Stimulated activated CD4-positive, alpha-beta T cell treated with anti-CD3 and anti-CD28 coated beads, TNF-alpha, amount 100 ng/mL, for 4 hours (primary cell): Measurements from ENCODE around the gene COA8.
"Not testable (repeated sequence)": the region's sequence is repeated elsewhere in the genome, so short reads cannot be mapped to it uniquely, and the experiment has no call there.

Experiments used
- DNase-seq, 3 experiments: peaks; one replicate each; pipeline ENCODE4 v3.0.0-alpha.2; 2020; ENCODE audit warnings: low read depth in 3 of 3

COA8 gene

DNA sequence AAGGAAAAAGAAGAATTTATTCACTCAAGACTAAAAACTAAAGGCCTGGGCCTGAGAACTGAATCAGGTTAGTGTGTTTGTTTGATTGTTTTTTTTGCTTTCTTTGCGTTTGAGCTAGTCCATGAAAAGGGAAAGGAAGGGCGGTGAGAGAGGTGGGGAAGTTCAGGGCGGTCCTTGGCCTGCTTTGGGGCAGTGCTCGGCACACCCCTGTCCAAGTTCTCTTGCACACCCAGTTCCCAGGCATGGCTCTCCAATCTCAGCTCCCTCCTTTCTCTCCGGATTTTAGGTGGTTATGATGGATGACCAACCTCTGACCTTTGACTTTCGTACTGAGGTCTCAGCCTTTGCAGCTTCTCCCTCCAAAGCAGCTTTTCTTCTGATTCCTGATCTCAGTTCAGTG is 11.3 kb downstream of the COA8 start:
- no peak for DNase-seq

DNA sequence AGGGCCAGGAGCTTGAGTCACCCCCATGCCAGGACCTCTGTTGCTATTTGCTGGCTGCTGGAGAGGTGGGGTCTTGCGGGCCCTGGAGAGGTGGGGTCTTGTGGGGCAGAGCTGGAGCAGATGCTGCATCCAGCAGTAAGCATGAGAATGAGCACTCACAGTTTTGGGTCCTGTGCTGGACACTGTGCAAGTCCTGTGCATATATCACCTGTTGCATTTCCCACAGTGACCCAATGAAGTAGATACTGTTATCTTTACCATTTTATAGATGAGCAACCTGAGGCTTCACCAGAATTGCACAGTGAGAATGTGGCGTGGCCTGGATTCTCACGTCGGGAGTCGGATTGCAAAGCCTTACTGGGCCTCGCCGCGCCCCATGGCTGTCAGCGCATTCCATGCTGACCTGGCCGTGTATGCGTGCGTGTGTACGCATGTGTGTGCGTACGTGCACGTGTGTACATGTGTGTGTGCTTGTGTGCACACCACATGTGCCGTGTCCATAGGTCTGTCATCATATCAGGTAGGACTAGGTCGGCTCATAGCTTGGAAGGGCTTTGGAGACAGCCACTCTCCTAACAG is 12.0 kb downstream of the COA8 start:
- DNase-seq: no peak

DNA sequence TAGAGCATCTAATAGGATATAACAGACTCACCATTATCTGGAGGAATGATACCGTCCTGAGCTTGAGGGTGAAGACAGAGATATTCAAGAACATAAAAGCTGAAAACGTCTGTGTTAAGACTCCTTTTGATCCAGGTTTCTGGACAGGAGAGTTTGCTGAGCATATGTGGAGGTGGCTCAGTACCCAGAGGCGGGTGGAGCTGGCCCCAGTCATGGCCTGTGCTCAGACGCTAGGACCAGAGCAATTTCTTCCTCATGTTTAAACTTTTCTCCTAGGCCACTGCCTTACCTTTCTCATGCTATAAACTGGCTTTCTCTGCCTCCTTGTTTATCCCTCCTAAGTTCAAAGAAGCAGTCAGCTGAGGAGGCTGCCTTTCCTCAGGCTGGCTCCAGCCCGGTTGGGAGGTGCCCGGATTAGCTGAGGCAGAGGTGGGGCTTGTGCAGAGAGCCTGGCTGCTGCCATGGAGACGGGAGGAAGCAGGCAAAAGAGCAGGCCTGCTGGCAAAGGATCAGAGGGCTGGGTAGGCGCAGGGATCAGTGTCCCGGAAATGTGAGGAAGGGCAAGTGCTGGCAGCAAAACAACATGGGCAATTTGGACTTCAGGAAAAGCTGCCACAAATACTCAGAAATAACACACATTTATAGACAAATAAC is 13.7 kb downstream of the COA8 start:
- DNase-seq: no peak

DNA sequence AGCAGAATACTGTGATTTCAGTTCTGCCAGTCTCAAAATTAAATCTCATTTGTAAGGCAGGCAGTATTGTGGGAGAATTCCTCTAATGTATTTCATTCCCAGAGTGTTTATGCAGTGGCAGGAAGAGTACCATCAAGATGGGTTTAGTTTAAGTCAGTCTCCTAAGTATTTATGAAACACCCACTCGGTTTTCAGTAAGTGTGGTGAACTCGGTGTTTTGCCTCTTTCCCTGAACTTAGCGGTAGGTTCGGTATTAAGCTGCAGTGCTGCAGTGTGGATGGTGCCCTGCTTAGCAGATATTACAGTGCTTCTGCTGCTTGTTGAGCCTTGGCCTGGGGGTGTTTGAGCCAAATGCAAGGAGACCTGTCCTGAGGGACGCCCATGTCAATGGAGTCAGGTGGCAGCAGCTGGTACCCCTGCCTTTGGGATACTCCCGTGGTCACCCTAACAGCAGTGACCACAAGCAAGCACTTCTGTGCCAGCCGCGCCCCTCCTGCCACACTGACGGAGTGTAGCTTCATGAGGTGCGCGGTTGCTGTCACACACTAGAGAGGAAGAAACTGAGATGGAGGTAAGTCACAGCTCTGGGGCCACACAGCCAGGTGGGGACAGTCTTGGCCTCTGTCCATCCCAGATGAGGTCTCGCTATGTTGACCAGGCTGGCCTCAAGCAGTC is 15.8 kb downstream of the COA8 start:
- no peak for DNase-seq

DNA sequence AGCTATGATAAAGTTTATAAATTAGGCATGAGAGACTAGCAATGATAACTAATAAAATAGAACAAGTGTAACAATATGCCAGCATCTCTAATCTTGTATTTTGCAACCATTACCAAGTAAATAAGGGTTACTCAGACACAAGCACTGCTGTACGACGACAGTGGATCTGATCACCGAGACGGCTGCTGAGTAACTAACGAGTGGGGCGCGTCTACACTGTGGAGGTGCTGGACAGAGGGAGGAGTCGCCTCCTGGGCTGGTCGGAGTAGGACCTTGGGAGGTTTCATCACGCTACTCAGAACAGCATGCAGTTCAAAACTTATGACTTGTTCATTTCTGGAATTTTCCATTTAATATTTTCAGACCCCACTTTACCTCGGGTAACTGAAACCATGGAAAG is 18.4 kb downstream of the COA8 start:
- no peak for DNase-seq

DNA sequence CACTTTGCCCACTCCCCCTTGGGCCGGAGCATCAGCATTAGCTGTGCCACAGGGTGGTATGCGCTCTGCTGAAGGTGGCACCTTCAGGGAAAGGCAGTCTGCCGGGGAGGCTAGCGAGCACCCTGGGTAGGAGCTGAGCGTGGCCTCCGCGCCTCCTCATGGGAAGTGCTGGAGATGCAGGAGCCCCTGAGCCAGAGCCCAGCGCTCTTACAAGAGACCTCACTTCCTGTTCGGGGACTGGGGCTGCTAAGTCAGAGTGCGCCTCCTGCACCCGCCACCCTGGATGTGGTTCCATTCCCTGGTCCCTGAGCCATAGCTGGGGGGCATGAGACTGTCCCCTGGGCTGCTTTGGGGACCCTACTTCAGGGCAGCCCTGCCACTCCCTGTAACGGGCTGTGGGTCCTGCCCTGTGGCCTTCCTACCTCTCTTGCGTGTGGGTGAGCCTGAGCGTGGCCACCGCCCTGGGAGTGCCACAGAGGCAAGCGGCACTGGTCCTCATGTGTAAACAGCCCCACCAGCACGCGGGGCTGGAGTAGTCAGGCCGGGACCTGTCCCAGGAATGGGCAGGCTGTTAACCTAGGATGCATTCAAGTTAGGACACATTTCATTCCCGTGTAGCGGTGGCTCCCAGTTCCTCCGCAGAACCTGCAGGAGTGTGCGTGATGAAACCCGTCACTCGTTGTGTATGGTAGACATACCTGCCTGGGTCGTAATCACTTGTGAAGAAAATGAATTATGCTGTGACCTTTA is 19.4 kb downstream of the COA8 start:
- no peak for DNase-seq

DNA sequence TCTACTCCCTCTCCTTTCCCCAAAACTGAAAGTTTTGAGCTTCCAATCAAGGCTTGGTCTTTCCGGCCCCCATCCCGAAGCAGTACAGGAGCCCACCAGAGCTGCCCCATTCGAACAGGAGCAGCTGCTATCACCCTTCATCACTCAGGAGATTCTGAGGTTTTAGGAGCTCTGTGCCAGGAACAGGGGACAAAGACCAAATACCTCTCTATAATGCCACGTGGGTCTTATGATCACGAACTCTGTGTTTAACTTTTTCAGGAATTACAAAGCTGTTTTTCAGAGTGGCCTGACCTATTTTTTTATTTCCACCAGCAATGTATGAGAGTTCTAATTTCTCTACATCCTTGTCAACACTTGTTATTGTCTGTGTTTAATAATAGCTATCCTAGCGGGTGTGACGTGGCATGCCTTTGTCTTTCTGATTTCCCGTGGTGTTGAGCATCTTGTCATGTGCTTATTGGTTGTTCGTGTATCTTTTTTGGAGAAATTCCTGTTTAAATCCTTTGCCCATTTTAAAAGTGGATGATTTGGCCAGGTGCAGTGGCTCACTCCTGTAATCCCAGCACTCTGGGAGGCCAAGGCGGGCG is 21.7 kb downstream of the COA8 start:
- DNase-seq: no peak

DNA sequence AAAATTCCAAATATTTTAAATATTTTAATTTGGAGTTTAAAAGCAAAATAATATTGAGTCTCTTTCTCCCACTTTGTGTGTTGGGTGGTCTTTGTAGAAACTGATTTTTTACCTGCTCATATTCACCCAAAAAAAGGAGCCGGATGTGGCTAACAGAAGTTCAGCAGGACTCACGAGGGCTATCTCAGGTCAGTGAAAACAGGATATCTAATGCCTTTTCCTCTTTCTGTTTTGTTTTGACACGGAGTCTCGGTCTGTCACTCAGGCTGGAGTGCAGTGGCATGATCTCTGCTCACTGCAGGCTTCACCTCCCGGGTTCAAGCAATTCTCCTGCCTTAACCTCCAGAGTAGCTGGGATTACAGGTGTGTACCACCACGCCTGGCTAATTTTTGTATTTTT is 30.8 kb downstream of the COA8 start:
- DNase-seq: no peak

DNA sequence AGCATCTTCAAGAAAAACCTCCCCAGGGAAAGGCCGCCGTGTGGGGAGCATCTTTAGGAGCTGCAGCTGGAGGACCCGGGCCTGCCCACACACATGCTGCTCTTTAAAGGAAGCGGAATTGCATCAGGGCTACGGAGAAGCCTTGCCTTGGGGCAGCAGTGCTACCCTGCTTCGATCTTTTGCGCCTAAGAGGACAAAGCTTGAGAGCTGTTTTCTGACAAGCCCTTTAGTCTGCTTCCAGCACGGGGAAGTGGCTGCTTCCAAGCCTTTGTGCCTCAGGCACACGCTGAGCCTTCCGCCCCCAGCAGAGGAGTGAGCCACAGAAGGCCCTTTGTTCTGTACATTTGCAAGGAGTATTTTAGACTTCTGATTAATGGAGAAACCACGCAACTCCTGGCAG is 31.5 kb downstream of the COA8 start:
- no peak for DNase-seq

DNA sequence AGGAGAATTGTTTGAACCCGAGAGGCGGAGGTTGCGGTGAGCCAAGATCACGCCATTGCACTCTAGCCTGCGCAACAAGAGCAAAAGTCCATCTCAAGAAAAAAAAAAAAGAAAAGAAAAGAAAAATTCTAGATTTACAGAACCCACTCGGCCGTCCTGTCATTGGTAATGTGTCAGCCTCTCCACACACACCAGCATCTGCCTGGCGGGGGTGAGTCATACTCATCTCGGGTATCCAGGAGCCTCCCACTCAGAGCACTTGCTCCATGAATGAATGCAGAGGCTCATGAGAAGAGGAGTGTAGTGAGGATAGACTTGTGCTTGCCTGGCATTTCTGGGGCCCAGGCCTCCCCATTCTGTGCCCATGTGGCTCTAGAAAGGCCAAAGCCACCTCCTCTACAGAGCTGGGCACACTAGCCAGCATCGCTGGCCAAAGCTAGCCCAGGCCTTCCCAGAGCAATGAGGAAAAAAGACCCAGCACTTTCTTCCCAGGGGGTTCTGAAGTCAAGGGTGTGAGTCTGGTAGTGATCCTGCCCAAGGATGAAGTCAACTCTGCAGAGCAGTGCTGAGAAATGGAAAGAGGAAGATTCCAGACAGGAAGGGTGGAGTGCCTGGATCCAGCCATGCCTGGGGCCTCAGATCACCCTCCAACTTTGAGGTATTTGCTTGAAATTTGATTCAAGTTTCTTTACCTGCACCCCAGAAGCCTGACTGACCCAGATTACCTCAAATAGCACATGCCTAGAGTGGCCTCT is 35.0 kb downstream of the COA8 start:
- DNase-seq: no peak

DNA sequence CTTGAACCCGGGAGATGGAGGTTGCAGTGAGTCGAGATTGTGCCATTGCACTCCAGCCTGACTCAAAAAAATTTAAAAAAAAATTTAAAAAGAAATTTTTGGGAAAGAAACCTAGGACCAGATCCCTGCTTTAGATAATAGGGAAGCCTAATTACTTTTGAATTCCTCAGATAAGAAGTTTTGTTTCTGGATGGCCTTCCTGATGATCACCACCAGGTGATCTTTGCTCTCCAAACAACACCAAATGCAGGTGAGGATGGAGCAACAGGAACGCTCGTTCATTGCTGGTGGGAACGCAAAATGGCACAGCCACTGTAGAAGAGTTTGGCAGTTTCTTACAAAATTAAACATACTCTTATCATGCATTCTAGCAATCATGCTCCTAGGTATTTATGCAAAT is 37.7 kb downstream of the COA8 start:
- DNase-seq: no peak

DNA sequence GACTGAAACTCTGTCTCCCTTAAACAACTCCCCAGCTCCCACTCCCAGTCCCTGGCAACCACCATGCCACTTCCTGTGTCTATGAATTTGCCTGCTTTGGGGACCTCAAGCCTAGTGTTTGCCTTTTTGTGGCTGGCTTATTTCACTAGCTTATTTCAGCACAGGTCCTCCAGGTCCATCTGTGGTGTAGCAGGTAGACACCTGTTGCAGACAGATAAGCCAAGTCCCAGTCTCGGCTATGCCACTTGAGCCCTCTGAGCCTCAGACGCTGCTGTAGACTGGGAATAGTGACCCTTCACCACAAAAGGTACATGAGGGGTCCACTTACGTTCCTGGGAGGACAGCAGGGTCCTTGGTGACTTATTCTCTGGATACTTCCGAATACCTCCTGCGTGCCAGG is 41.9 kb downstream of the COA8 start:
- no peak for DNase-seq

DNA sequence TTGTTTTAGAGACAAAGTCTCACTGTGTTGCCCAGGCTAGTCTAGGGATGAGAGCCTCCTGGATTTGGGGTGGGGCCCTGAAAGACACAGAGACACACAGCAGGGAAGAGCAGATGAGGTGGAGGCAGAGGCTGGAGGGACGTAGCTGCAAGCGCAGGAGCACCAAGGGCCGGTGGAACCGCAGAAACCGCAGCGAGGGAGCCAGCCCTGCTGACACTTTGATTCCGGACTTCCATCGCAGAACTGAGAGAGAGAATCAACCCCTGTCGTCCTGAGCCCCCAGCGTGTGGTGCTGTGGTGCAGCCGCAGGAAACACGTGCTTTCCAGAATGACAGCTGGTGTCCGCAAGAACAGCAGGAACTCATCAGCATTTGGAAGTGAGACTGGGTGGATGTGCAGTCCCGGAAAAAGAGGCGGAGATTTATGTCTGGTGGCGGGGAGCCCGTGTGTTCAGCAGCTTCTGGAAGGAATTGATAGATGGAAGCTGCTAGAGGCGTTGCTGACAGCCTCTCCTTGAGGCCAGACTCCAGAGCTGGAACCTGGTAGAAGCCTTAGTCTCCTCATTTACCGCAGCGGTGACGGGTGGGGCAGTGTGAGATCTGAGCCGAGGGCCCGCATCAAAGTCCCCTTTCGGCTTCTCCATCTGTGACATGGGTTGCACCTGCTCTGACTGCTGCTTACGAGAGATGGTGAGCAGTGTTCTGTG is 44.4 kb downstream of the COA8 start:
- no peak for DNase-seq

DNA sequence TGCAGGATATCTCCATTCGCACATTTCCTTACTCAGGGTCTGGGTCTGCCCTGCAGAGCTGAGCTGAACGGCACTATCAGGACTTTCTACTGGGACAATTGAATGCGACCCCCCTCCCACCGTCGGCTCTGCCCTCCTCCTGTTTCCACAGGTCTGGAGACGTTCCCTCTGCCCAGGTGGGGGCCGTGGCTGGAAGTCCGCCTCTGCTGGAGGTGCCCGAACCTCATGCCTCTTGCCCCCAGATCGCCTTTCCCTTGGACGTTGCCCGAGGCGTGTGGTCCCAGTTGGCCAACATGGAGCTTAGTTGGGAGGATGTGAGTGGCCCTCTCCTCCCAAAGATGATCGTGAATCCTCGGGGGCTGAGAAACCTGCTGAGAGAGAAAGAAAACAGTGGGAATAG is 45.1 kb downstream of the COA8 start:
- no peak for DNase-seq

DNA sequence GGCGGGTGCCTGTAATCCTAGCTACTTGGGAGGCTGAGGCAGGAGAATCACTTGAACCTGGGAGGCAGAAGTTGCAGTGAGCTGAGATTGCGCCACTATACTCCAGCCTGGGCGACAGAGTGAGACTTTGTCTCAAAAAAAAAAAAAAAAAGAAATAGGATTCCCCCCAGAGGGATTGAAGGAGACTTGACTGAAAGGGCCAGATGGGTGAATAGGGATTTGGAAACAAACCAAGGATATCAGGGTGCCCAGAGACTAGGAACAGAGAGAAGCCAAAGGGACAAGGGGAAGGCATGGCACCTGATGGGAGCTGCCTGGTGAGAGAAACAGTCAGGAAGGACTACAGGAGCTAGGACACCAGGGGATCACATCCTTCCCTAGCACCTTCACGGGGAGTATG is 46.3 kb downstream of the COA8 start:
- not testable (repeated sequence) for DNase-seq

DNA sequence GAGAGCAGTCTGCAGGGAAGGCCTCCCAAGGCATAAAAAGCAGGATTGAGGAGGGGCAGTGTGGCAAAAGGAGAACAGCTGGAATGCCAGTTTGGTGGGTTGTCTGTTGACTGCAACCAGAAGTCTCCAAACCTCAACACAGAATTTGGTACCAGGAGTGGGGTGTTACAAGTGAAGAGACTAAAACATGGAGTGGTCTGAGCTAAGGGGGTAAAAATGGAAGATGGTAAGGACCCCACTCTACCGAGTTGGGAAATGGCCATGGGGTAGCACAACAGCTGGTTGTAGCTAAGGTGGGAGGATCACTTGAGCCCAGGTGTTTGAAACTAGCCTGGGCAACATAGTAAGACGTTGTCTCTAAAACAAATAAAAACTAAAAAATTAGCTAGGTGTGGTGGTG is 48.5 kb downstream of the COA8 start:
- DNase-seq: no peak

DNA sequence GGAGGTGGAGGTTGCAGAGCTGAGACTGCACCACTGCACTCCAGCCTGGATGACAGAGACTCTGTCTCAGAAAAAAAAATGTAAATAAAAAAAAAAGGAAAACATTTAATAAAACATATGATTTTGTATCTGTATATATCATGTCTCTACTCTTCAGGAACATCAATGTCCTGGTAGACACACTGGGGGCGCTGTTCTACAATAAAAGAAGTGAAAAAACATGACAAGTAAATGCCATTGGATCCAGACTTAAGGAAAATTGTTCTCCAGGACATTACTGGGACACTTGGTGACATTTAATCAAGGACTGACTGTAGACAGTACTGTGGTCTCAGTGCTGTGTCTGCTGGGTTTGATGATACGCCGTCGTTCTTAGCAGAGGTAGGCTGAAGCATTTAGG is 50.8 kb downstream of the COA8 start:
- no peak for DNase-seq

DNA sequence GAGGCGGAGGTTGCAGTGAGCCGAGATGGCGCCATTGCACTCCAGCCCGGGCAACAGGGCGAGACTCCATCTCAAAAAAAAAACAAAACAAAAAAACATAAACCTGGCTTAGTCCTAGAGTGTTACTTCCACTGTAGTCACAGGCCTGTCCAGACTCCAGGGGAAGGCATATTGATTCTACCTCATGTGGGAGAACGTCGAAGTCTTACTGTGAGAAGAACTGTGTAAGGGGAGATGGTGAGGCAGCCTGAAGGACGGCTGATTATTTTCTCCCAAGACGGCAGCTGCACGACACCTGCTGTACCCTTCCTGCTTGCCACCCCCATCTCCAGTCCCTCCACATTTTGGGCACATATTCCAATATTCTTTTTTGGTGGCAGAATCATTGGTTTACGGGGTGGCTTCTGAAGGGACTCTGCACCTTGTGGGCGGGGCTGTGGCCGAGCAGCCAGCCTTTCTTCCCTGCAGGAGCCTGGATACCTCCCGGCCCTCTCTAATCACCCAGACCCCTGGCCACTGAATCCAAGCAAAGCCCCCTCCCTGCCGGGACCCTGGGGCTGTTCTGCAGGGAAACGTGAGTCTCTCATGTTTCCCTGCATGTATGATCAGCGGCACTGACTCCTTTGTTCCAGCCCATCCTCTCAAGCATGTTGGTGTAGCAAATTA is 54.0 kb downstream of the COA8 start:
- no peak for DNase-seq

DNA sequence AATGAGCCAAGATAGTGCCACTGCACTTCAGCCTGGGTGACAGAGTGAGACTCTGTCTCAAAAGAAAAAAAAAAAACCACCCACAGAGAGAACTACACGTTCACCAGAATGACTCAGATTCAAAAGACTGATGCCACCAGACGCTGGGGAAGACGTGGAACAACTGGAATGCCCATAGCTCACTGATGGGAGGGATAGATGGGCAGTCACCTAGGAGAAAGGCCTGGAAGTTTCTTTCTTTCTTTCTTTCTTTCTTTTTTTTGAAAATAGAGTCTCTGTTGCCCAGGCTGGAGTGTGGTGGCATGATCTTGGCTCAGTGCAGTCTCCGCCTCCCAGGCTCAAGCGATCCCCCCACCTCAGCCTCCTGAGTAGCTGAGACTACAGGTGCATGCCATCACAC is 56.3 kb downstream of the COA8 start:
- DNase-seq: no peak

DNA sequence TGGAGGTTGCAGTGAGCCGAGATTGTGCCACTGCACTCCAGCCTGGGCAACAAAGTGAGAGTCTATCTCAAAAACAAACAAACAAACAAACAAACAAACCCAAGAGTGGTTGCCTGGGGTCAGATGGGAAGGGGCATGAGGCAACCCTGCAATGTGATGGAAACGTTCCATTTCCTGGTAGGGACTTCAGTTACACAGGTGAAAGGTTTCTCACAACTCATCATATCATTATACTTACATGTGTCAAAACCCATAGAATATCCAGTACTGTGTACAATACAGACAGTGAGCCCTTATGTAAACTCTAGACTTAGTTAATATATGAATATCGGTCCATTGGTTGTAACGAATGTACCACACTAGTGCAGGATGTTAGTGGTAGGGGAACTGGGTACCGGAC is 59.1 kb downstream of the COA8 start:
- no peak for DNase-seq

DNA sequence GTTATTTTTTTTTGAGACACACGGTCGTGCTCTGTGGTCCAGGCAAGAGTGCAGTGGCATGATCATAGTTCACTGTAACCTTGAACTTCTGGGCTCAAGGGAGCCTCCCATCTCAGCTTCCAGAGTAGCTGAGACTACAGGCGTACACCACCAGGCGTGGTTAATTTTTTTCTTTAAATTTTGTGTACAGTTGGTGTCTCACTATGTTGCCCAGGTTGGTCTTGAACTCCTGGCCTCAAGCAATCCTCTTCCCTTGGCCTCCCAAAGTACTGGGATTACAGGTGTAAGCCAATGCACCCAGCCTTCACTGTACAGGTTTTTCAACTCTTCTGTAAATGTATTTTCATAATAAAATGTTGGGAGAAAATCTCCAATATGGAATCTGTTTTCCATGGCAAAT is 60.5 kb downstream of the COA8 start:
- no peak for DNase-seq
